Sigmoid colon (tissue), 7 donors: Measurements from ENCODE around the gene IQCK. TPM values are rescaled to one million over a fixed set of nuclear protein-coding genes. Genes with fewer than 3 reads are reported as not detected.

ENCODE experiments used
- DNase-seq: peaks from one replicate; pipeline ENCODE4 v3.0.0-alpha.2; 2019
- H3K27ac ChIP-seq, 4 donors: fragments of 200-600 bp; sonication (generic); one replicate each; pipeline ENCODE4 v1.5.1; 2016 to 2019; ENCODE audit warnings: mild to moderate bottlenecking in 1 of 4
- H3K27me3 ChIP-seq, 3 donors: fragments of 200-600 bp; sonication (generic); one replicate each; pipeline ENCODE4 v1.5.1; 2019; ENCODE audit warnings: mild to moderate bottlenecking in 1 of 3
- H3K36me3 ChIP-seq, 4 donors: fragments of 200-600 bp; sonication (generic); one replicate each; pipeline ENCODE4 v1.5.1; 2016 to 2019
- H3K4me1 ChIP-seq, 4 donors: fragments of 200-600 bp; sonication (generic); one replicate each; pipeline ENCODE4 v1.5.1; 2017 to 2019
- H3K4me3 ChIP-seq, 4 donors: fragments of 200-600 bp; sonication (generic); one replicate each; pipeline ENCODE4 v1.5.1; 2017 to 2019; ENCODE audit warnings: mild to moderate bottlenecking in 2 of 4, moderate library complexity in 1 of 4
- H3K9me3 ChIP-seq, 4 donors: fragments of 200-600 bp in 3 of 4; sonication (generic) in 3 of 4; one replicate each; pipeline versions ENCODE4 v1.5.1 to v1.6.1; 2013 to 2019
- EP300 ChIP-seq, 4 donors: sonication (generic); formaldehyde crosslinking; IDR thresholded peaks; one replicate each; pipeline ENCODE4 v1.6.1; 2017; ENCODE audit warnings: antibody characterized with exemption in 4 of 4
- POLR2A ChIP-seq, 2 donors: fragments of 450-650 bp; IDR thresholded peaks; one replicate each; pipeline ENCODE4 v1.6.1; 2016; ENCODE audit warnings: antibody characterized with exemption in 2 of 2, mild to moderate bottlenecking in 2 of 2, moderate library complexity in 2 of 2
- POLR2AphosphoS5 ChIP-seq, 4 donors: sonication (generic); formaldehyde crosslinking; IDR thresholded peaks; one replicate each; pipeline ENCODE4 v1.6.1; 2017; ENCODE audit warnings: antibody characterized with exemption in 4 of 4
- WGBS, 2 donors: extraction: QIAGEN DNeasy Blood & Tissue Kit; methylation state at CpG; one replicate each; pipeline ENCODE4 v1.1.7; 2013; 5-methylcytosine and 5-hydroxymethylcytosine counted together
- intact Hi-C: fragments of 100-400 bp; cut with DNase I; formaldehyde crosslinking; loops from one replicate; pipeline ENCODE4 v1.15.1; 2023
- polyA plus RNA-seq, 3 donors: library from polyadenylated mRNA; stranded (reverse); fragments of 200-250 nt; gene quantifications; one replicate each; pipeline ENCODE4 v1.2.3, GENCODE V29; 2013
- total RNA-seq, 4 donors: library from RNA; depleted of rRNA; stranded (reverse); fragments of >200 nt; gene quantifications; one replicate each; pipeline ENCODE4 v1.1.0, GENCODE V29; 2016
- TF ChIP-seq, protein P1 (sequence below), 4 experiments: fragments of 450-650 bp in 3 of 4; fragments of 200-600 bp in 1 of 4; IDR thresholded peaks; one replicate each; pipeline ENCODE4 v1.5.1; 2016 to 2019; ENCODE audit warnings: antibody characterized with exemption in 4 of 4, mild to moderate bottlenecking in 3 of 4, moderate library complexity in 2 of 4
- donor health status: healthy with polysubstance abuse.
- donor health status: Bipolar disorder and iron deficiency.
- donor health status: healthy.

Gene IQCK
- total and polyA plus RNA-seq, 7 donors: 5.1 to 16.6 (median 10.3) TPM

DNA sequence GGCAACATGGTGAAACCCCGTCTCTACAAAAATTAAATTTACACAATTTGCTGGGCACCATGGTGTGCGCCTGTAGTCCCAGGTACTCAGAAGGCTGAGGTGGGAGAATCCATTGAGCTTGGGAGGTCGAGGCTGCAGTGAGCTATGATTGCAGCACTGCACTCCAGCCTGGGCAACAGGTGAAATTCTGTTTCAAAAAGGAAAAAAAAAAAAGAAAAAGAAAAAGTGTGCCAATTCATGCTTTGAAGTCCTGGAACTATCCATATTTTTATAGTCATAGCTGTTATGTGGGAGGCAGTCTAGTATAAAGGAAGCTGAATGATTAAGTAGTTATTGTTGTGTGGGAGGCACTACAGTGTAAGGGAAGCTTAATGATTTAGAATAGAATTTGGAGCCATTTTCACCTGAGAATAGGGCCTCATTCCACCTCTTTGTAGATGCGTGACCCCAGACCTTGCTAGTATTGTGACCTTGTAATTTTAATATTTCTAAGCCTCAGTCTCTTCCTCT is 31.6 kb downstream of the IQCK start:
- intact Hi-C loops: no loop called here
- H3K36me3 ChIP-seq: no peaks in the 10 kb centered on the region
- H3K4me1 ChIP-seq: no peaks in the 10 kb centered on the region
- TF ChIP-seq POLR2AphosphoS5 (IDR thresholded peaks at IDR 0.05) (no peak), EP300 (IDR thresholded peaks at IDR 0.05) (no peak), POLR2A (IDR thresholded peaks at IDR 0.05) (no peak)
- TF ChIP-seq, protein P1, sequence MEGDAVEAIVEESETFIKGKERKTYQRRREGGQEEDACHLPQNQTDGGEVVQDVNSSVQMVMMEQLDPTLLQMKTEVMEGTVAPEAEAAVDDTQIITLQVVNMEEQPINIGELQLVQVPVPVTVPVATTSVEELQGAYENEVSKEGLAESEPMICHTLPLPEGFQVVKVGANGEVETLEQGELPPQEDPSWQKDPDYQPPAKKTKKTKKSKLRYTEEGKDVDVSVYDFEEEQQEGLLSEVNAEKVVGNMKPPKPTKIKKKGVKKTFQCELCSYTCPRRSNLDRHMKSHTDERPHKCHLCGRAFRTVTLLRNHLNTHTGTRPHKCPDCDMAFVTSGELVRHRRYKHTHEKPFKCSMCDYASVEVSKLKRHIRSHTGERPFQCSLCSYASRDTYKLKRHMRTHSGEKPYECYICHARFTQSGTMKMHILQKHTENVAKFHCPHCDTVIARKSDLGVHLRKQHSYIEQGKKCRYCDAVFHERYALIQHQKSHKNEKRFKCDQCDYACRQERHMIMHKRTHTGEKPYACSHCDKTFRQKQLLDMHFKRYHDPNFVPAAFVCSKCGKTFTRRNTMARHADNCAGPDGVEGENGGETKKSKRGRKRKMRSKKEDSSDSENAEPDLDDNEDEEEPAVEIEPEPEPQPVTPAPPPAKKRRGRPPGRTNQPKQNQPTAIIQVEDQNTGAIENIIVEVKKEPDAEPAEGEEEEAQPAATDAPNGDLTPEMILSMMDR (IDR thresholded peaks at IDR 0.05): no peak
- no peak for DNase-seq
- no peak overlapping the region for H3K27ac ChIP-seq
- WGBS, 2 donors: 82 to 89% methylated on average over 4 of the region's 4 CpGs
- H3K9me3 ChIP-seq: no peaks in the 10 kb centered on the region
- H3K4me3 ChIP-seq: no peak overlapping the region
- no peaks in the 10 kb centered on the region for H3K27me3 ChIP-seq

DNA sequence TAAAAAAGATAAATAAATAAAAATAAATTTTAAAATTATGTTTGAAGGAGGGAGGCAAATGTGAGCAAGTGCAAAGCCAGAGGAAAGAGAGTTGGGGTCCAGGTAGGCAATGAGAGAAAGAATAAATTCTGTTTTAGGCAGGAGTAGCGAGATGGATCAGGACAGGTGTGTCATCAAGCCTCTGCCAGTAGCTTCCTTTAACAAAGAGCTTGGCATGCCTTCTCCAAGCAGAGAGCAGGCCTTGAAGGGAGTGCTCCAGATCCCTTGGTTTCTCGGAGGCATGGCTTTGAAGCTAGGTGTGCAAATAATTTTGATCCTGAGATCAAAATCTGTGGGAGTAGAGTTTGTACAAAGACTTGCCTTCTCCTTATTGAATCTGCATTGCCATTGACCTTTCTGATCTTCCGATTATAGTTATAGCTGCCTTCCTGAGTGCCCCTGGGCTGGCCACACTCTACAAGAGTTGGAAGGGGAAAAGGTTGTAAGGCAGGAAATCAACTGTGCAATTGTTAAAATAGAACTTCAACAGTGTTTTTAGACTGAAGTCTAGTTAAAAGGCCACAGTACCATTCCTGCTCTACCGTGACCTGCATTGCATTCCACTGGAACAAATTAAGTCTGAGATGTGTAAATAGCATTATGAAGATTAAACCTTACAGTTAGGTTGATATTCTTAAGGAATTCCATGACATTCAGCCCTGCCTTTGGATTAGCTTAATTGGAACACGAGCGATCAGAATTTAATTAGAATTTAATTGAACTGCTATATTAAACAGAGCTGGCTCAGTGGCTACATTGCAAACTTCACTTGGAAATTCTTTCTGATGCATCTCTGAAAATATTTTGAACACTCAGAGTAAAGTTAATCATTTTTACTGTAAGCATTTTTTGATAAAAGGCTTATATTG is 33.7 kb downstream of the IQCK start:
- TF ChIP-seq POLR2A (IDR thresholded peaks at IDR 0.05) (no peak), EP300 (IDR thresholded peaks at IDR 0.05) (no peak), POLR2AphosphoS5 (IDR thresholded peaks at IDR 0.05) (no peak)
- TF ChIP-seq, protein P1 (IDR thresholded peaks at IDR 0.05): no peak
- 88 to 91% methylated on average over 6 of the region's 6 CpGs for WGBS, 2 donors

DNA sequence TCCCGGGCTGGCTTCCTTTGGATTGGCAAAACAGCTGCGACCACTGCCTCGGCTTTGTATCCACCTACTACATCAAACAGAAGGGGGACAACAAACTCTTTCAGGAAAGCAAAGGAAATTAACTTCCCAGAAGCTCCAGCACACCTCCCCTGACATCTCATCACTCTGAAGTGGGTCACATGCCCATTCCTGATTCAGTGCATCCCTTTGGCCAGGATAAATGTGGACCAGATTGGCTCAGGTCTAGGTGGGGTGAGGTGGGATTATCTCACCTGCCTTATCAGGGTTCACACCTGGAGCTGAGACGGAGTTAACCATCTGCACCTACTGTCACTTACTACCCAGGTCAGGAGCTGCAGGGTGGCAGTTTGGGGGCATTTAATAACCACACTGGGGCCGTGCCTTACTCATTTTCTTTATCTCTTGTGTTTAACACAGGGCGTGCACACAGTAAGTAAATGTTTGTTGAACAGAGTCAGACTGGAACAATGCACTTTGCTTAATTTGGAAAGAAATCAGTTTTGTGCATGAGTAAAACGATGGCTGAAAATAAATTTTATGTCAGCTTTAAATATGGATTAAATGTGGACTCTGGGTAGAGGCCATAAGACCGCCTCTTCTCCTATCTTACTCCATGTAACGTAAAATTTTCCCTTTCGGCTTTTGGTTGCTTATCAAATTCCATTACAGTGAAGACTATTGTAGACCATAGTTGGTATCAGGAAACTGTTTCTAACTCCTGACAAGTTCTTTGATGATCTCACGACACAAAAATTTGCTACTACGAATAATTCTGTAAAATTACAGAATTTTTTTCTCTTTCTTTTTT is 36.0 kb downstream of the IQCK start:
- TF ChIP-seq POLR2AphosphoS5 (IDR thresholded peaks at IDR 0.05) (no peak), EP300 (IDR thresholded peaks at IDR 0.05) (no peak), POLR2A (IDR thresholded peaks at IDR 0.05) (no peak)
- TF ChIP-seq, protein P1 (IDR thresholded peaks at IDR 0.05): no peak
- Histone ChIP-seq H3K4me1 (no peaks in the 10 kb centered on the region), H3K27me3 (no peaks in the 10 kb centered on the region), H3K9me3 (no peaks in the 10 kb centered on the region), H3K4me3 (no peak overlapping the region), H3K27ac (peak overlapping the region in 1 of 4 donors; percentile 63), H3K36me3 (no peaks in the 10 kb centered on the region)
- intact Hi-C loops: no loop called here
- no peak for DNase-seq
- 21 to 63% methylated on average over 12 of the region's 12 CpGs for WGBS, 2 donors

More for the DNA sequence above, 33.7 kb downstream of the IQCK start:
- intact Hi-C loops: no loop called here
- no peaks in the 10 kb centered on the region for H3K4me1 ChIP-seq
- no peak for DNase-seq
- H3K36me3 ChIP-seq: no peaks in the 10 kb centered on the region
- no peak overlapping the region for H3K27ac ChIP-seq
- H3K27me3 ChIP-seq: no peaks in the 10 kb centered on the region
- no peaks in the 10 kb centered on the region for H3K9me3 ChIP-seq
- H3K4me3 ChIP-seq: no peak overlapping the region

DNA sequence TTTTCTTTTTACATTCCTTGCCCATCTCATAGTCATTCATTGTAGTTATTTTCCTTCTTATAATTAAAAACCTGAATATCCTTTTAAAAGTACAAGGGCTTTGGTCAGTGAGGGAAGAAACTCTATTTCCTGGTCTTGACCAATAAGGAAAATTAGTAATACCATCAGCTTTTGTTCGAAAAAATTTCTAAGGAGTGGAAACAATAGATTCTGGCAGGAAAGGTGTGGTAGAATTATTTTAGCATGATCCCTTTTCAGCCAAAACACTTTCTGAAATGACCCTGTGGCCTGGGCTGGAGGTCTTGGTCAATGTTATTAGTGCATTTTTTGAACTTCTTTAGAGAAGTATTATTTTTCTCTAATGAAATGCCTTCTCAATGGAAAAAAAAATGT is 36.6 kb downstream of the IQCK start:
- Histone ChIP-seq H3K27me3 (no peaks in the 10 kb centered on the region), H3K4me3 (no peak overlapping the region), H3K36me3 (no peaks in the 10 kb centered on the region), H3K4me1 (no peaks in the 10 kb centered on the region), H3K27ac (peak overlapping the region in 1 of 4 donors; percentile 63), H3K9me3 (no peaks in the 10 kb centered on the region)
- DNase-seq: no peak
- 24 to 61% methylated on average over 1 of the region's 1 CpG for WGBS, 2 donors
- TF ChIP-seq, protein P1 (IDR thresholded peaks at IDR 0.05): no peak
- TF ChIP-seq EP300 (IDR thresholded peaks at IDR 0.05) (no peak), POLR2AphosphoS5 (IDR thresholded peaks at IDR 0.05) (no peak), POLR2A (IDR thresholded peaks at IDR 0.05) (no peak)
- intact Hi-C loops: no loop called here
